ENCODE results near the gene TEX55. TPM values are rescaled to one million over a fixed set of nuclear protein-coding genes. Genes with fewer than 3 reads are reported as not detected.

TEX55 gene
- total RNA-seq (not detected), polyA plus RNA-seq (not detected)
- long read RNA-seq, donor 1, result 0 reads
- long read RNA-seq, donor 2, result 0 reads
- long read RNA-seq, donor 3, result 0 reads
- long read RNA-seq, donor 4, result 0 reads
- long read RNA-seq, donor 5, result 0 reads
- long read RNA-seq, donor 6, result 0 reads
- long read RNA-seq, donor 7, result 0 reads
- long read RNA-seq, donor 8, result 0 reads
- long read RNA-seq, donor 9, result 0 reads
- long read RNA-seq, donor 10, result 0 reads

GRCh38 chr3:119145500-119146167, at the start of gene TEX55:
Gene TEX55, plus strand, starts transcription at chr3:119146165. Its CDS starts 25 bp downstream, at chr3:119146190.
- H3K27ac ChIP-seq, result no peak within 1 kb of the TSS
- 86 to 89% (median 88%) methylated on average over 18 to 23 of the region's 23 CpGs for WGBS, 4 donors
- TF ChIP-seq POLR2A (IDR thresholded peaks at IDR 0.05), result no peak
- TF ChIP-seq, protein P1, sequence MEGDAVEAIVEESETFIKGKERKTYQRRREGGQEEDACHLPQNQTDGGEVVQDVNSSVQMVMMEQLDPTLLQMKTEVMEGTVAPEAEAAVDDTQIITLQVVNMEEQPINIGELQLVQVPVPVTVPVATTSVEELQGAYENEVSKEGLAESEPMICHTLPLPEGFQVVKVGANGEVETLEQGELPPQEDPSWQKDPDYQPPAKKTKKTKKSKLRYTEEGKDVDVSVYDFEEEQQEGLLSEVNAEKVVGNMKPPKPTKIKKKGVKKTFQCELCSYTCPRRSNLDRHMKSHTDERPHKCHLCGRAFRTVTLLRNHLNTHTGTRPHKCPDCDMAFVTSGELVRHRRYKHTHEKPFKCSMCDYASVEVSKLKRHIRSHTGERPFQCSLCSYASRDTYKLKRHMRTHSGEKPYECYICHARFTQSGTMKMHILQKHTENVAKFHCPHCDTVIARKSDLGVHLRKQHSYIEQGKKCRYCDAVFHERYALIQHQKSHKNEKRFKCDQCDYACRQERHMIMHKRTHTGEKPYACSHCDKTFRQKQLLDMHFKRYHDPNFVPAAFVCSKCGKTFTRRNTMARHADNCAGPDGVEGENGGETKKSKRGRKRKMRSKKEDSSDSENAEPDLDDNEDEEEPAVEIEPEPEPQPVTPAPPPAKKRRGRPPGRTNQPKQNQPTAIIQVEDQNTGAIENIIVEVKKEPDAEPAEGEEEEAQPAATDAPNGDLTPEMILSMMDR (IDR thresholded peaks at IDR 0.05), result peak; percentile 21 to 58 (median 48)
- no peaks in the 10 kb centered on the region for H3K36me3 ChIP-seq (replicated peaks in 1 of 2)
- no peak within 1 kb of the TSS for H3K4me3 ChIP-seq
- no peaks in the 10 kb centered on the region for H3K4me1 ChIP-seq (replicated peaks in 1 of 2)
- no peaks in the 10 kb centered on the region for H3K27me3 ChIP-seq
- peak in 2 of 7 donors; percentile 10 to 20 for DNase-seq
- no peaks in the 10 kb centered on the region for H3K9me3 ChIP-seq (replicated peaks in 1 of 3)
- intact Hi-C loops (cut with DNase I), result loop anchor here in 1 of 2 donors (10.0 kb wide), 1 partner anchor 99 kb away; the partner anchor contains the start of gene B4GALT4

DNA sequence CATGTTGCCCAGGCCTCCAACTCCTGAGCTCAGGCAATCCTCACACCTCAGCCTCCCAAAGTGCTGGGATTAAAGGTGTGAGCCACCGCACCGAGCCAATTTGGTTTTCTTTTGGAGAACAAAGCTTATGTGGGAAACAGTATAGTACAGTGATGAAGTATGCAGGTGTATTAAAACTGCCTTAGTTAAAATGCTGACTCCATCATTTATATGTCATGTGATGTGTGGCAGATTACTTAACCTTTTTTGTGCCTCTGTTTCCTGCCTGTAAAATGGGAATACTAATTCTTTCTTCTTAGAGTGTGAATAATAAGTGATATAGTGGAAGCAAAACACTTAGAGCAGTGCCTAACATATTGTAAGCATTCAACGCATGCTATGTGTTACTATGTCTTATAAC, 48.0 kb upstream of the TEX55 start:
- 81 to 98% (median 94%) methylated on average over 3 of the region's 3 CpGs for WGBS, 4 donors
- no peaks in the 10 kb centered on the region for H3K36me3 ChIP-seq (replicated peaks in 1 of 2)
- no peaks in the 10 kb centered on the region for H3K9me3 ChIP-seq (replicated peaks in 1 of 3)
- intact Hi-C loops (cut with DNase I), result loop anchor here (5.0 kb wide), 2 partner anchors 61 to 216 kb away; no protein-coding TSS in a partner anchor
- H3K4me3 ChIP-seq, result no peak overlapping the region
- H3K27ac ChIP-seq, result no peak overlapping the region
- no peak for DNase-seq
- TF ChIP-seq, protein P1 (IDR thresholded peaks at IDR 0.05), result no peak
- no peak for TF ChIP-seq POLR2A (IDR thresholded peaks at IDR 0.05)
- no peaks in the 10 kb centered on the region for H3K4me1 ChIP-seq (replicated peaks in 1 of 2)
- H3K27me3 ChIP-seq, result no peaks in the 10 kb centered on the region

DNA sequence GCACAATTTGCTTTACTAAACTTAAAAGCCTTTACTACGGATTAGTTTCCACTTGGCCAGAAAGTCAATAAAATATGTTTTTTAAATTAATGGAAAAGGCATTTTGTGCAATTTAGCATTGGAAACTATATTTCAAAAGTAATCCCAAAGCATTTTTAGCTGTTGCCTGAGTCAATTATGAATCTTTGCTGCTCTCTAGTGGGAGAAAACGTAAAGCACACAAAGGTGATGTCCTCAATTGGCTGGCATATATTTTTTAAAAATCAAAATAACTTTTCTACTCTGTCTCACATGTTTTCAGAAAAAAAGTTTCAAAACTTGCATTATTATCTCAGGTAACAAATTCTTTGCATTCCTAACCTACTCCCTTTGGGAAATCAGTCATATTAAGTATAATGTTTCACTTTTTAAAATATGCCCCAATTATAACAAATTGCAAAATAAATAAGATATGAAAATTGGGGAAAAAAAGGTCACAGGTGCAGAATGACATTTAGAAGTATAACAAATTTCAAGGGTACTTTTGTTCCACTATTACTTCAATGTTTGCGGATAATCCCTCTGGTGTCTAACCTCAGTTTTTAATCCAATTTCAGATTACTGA, 47.2 kb upstream of the TEX55 start:
- Histone ChIP-seq H3K4me1 (replicated peaks in 1 of 2) (no peaks in the 10 kb centered on the region), H3K27ac (no peak overlapping the region), H3K4me3 (no peak overlapping the region), H3K36me3 (replicated peaks in 1 of 2) (no peaks in the 10 kb centered on the region), H3K9me3 (replicated peaks in 1 of 3) (no peaks in the 10 kb centered on the region), H3K27me3 (no peaks in the 10 kb centered on the region)
- intact Hi-C loops (cut with DNase I), result loop anchor here (5.0 kb wide), 2 partner anchors 61 to 216 kb away; no protein-coding TSS in a partner anchor
- 20 to 24% (median 23%) methylated on average over 3 of the region's 3 CpGs for WGBS, 4 donors
- DNase-seq, result peak in 2 of 7 donors; percentile 19 to 28
- TF ChIP-seq POLR2A (IDR thresholded peaks at IDR 0.05), result no peak
- TF ChIP-seq, protein P1 (IDR thresholded peaks at IDR 0.05), result peak; percentile 52 to 79 (median 73)

DNA sequence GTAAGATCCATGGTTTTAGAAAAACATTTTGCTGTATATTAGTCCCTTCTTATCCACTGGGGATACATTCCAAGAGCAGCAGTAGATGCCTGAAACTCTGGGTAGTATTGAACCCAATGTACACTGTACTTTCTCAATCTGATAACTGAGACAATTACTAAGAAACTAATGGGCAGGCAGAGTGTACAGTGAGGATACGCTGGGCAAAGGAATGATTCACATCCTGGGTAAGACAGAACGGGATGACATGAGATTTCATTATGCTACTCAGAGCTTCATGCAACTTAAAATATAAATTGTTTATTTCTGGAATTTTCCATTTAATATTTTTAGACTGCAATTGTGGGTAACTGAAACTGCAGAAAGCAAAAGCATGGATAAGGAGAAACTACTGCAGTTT, 46.2 kb upstream of the TEX55 start:
- Histone ChIP-seq H3K4me1 (replicated peaks in 1 of 2) (no peaks in the 10 kb centered on the region), H3K36me3 (replicated peaks in 1 of 2) (no peaks in the 10 kb centered on the region), H3K27me3 (no peaks in the 10 kb centered on the region), H3K4me3 (no peak overlapping the region), H3K9me3 (replicated peaks in 1 of 3) (no peaks in the 10 kb centered on the region), H3K27ac (no peak overlapping the region)
- no peak for DNase-seq
- WGBS, 4 donors, result 35 to 62% (median 47%) methylated on average over 2 of the region's 2 CpGs
- intact Hi-C loops (cut with DNase I), result loop anchor here (5.0 kb wide), 2 partner anchors 62 to 217 kb away; no protein-coding TSS in a partner anchor
- TF ChIP-seq, protein P1 (IDR thresholded peaks at IDR 0.05), result no peak
- no peak for TF ChIP-seq POLR2A (IDR thresholded peaks at IDR 0.05)
